Parathyroid adenoma (tissue), 2 donors: Measurements from ENCODE around the gene ASIP.

Experiments used
- H2AFZ ChIP-seq: fragments of 300-600 bp; sonication (generic); one replicate; pipeline ENCODE4 v1.7.0; 2017; ENCODE audit warnings: antibody characterized with exemption, mild to moderate bottlenecking
- H3K27ac ChIP-seq: fragments of 300-600 bp; sonication (generic); one replicate; pipeline ENCODE4 v1.7.0; 2017
- H3K27me3 ChIP-seq: fragments of 300-600 bp; sonication (generic); one replicate; pipeline ENCODE4 v1.7.0; 2017; ENCODE audit warnings: low read length; ENCODE audit not compliant: control insufficient read depth, insufficient read depth
- H3K36me3 ChIP-seq: fragments of 300-600 bp; sonication (generic); one replicate; pipeline ENCODE4 v1.7.0; 2017; ENCODE audit warnings: low read length; ENCODE audit not compliant: control insufficient read depth, insufficient read depth
- H3K4me1 ChIP-seq: fragments of 300-600 bp; sonication (generic); one replicate; pipeline ENCODE4 v1.7.0; 2017; ENCODE audit warnings: control low read depth
- H3K4me2 ChIP-seq: fragments of 300-600 bp; sonication (generic); one replicate; pipeline ENCODE4 v1.7.0; 2017; ENCODE audit warnings: low read length
- H3K4me3 ChIP-seq: fragments of 300-600 bp; sonication (generic); one replicate; pipeline ENCODE4 v1.7.0; 2017; ENCODE audit warnings: low read depth, low read length
- H3K79me2 ChIP-seq: fragments of 300-600 bp; sonication (generic); one replicate; pipeline ENCODE4 v1.7.0; 2017; ENCODE audit warnings: control low read depth
- H3K9ac ChIP-seq: fragments of 300-600 bp; sonication (generic); one replicate; pipeline ENCODE4 v1.7.0; 2017; ENCODE audit warnings: mild to moderate bottlenecking
- H3K9me3 ChIP-seq: fragments of 300-600 bp; sonication (generic); one replicate; pipeline ENCODE4 v1.7.0; 2017; ENCODE audit warnings: low read length; ENCODE audit not compliant: control insufficient read depth
- CTCF ChIP-seq: fragments of 300-600 bp; sonication (generic); IDR thresholded peaks from one replicate; pipeline ENCODE4 v1.7.0; 2017; ENCODE audit warnings: antibody characterized with exemption, mild to moderate bottlenecking
- donor health status: primary hyperparathyroidism.

Gene ASIP

GRCh38 chr20:34269996-34270627, 28.9 kb downstream of the ASIP start:
- no peaks in the 10 kb centered on the region for H3K4me1 ChIP-seq
- H3K79me2 ChIP-seq: no peaks in the 10 kb centered on the region
- H3K27me3 ChIP-seq: no peaks in the 10 kb centered on the region
- H3K9me3 ChIP-seq: no peaks in the 10 kb centered on the region
- H3K27ac ChIP-seq: no peak overlapping the region
- no peaks in the 10 kb centered on the region for H3K36me3 ChIP-seq
- no peak overlapping the region for H3K9ac ChIP-seq
- no peak overlapping the region for H3K4me2 ChIP-seq
- no peak overlapping the region for H3K4me3 ChIP-seq
- no peak overlapping the region for H2AFZ ChIP-seq
- TF ChIP-seq CTCF: no peak

GRCh38 chr20:34271956-34272355, 30.7 kb downstream of the ASIP start:
- Histone ChIP-seq H3K27ac (no peak overlapping the region), H3K9me3 (no peaks in the 10 kb centered on the region), H3K27me3 (no peaks in the 10 kb centered on the region), H2AFZ (no peak overlapping the region), H3K4me2 (no peak overlapping the region), H3K79me2 (no peaks in the 10 kb centered on the region), H3K9ac (no peak overlapping the region), H3K36me3 (no peaks in the 10 kb centered on the region), H3K4me3 (no peak overlapping the region), H3K4me1 (no peaks in the 10 kb centered on the region)
- TF ChIP-seq CTCF: no peak

GRCh38 chr20:34274694-34275093, 33.5 kb downstream of the ASIP start:
- no peak overlapping the region for H3K27ac ChIP-seq
- no peak for TF ChIP-seq CTCF
- no peak overlapping the region for H3K4me2 ChIP-seq
- H3K27me3 ChIP-seq: no peaks in the 10 kb centered on the region
- H2AFZ ChIP-seq: no peak overlapping the region
- H3K36me3 ChIP-seq: no peaks in the 10 kb centered on the region
- no peaks in the 10 kb centered on the region for H3K79me2 ChIP-seq
- H3K9ac ChIP-seq: no peak overlapping the region
- no peaks in the 10 kb centered on the region for H3K4me1 ChIP-seq
- no peak overlapping the region for H3K4me3 ChIP-seq
- H3K9me3 ChIP-seq: no peaks in the 10 kb centered on the region

GRCh38 chr20:34281177-34281576, 40.0 kb downstream of the ASIP start:
- no peak overlapping the region for H3K27ac ChIP-seq
- H3K9me3 ChIP-seq: no peaks in the 10 kb centered on the region
- H3K4me1 ChIP-seq: no peaks in the 10 kb centered on the region
- H3K79me2 ChIP-seq: no peaks in the 10 kb centered on the region
- H3K9ac ChIP-seq: no peak overlapping the region
- no peak for TF ChIP-seq CTCF
- H3K4me3 ChIP-seq: no peak overlapping the region
- no peak overlapping the region for H2AFZ ChIP-seq
- no peaks in the 10 kb centered on the region for H3K27me3 ChIP-seq
- H3K36me3 ChIP-seq: no peaks in the 10 kb centered on the region
- H3K4me2 ChIP-seq: no peak overlapping the region

GRCh38 chr20:34282041-34282440, 40.8 kb downstream of the ASIP start:
- no peak overlapping the region for H3K4me3 ChIP-seq
- H3K27me3 ChIP-seq: no peaks in the 10 kb centered on the region
- TF ChIP-seq CTCF: no peak
- H3K36me3 ChIP-seq: no peaks in the 10 kb centered on the region
- no peaks in the 10 kb centered on the region for H3K4me1 ChIP-seq
- no peak overlapping the region for H3K9ac ChIP-seq
- no peak overlapping the region for H3K4me2 ChIP-seq
- H3K27ac ChIP-seq: no peak overlapping the region
- H2AFZ ChIP-seq: no peak overlapping the region
- H3K79me2 ChIP-seq: no peaks in the 10 kb centered on the region
- no peaks in the 10 kb centered on the region for H3K9me3 ChIP-seq
